HEK293T (cell line): ENCODE results near the gene OR13C8.

ENCODE experiments used
- ARNT ChIP-seq: fragments of 450-650 bp; IDR thresholded peaks from 2 replicates; pipeline ENCODE4 v1.6.1; 2017; ENCODE audit warnings: mild to moderate bottlenecking
- BHLHE40 ChIP-seq: fragments of 450-650 bp; IDR thresholded peaks from 2 replicates; pipeline ENCODE4 v1.6.1; 2016; ENCODE audit warnings: mild to moderate bottlenecking, moderate library complexity, borderline replicate concordance
- ELF4 ChIP-seq: fragments of 450-650 bp; IDR thresholded peaks from 2 replicates; pipeline ENCODE4 v1.6.1; 2017; ENCODE audit warnings: antibody characterized with exemption
- FOXK2 ChIP-seq: fragments of 450-650 bp; IDR thresholded peaks from 2 replicates; pipeline ENCODE4 v1.6.1; 2016; ENCODE audit warnings: mild to moderate bottlenecking
- HDGF ChIP-seq: fragments of 450-650 bp; IDR thresholded peaks from 2 replicates; pipeline ENCODE4 v1.6.1; 2017; ENCODE audit warnings: antibody characterized with exemption, borderline replicate concordance
- LEF1 ChIP-seq: fragments of 450-650 bp; IDR thresholded peaks from 2 replicates; pipeline ENCODE4 v1.6.1; 2017; ENCODE audit warnings: mild to moderate bottlenecking, borderline replicate concordance
- SP1 ChIP-seq: fragments of 450-650 bp; IDR thresholded peaks from 2 replicates; pipeline ENCODE4 v1.6.1; 2017
- SUZ12 ChIP-seq: fragments of 450-650 bp; IDR thresholded peaks from 2 replicates; pipeline ENCODE4 v1.6.1; 2016; ENCODE audit warnings: mild to moderate bottlenecking
- TARDBP ChIP-seq: fragments of 450-650 bp; IDR thresholded peaks from 2 replicates; pipeline ENCODE4 v1.6.1; 2016
- TF ChIP-seq, protein P1 (sequence below): fragments of 450-650 bp; IDR thresholded peaks from 2 replicates; pipeline ENCODE4 v1.6.1; 2016

DNA sequence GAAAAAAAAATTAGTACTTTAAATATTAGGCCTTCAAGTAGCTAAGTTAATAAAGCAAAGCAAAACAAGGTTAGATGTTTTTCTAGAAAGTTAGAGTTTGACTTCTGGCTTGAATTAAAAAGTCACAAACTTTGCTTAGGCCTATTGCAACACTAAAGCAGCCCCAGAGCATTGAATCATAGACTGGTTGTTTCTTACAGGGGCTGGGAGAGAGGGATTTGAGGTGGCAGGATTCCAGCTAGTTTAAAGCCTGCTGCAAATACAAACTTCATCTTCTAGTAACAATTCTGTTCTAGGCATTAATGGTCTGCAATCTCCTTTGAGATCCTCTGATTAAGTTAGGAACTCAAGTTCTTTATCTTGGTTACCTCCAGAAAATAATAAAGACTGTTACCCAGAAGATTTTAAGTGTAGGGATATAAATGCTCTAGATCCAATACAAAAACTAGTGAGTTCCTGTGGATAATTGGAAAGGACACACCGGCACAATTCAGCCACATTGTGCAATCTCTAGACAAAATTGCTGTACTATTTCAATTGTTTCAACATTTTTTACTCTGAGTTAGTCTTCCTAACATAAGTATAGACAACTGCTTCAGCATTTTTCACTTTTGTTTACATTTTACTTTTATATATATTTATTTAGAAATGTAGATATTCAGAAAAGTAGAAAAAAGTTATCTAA, 17.7 kb downstream of the OR13C8 start:
- TF ChIP-seq HDGF (no peak), ELF4 (no peak), TARDBP (no peak), FOXK2 (no peak), SP1 (no peak), SUZ12 (no peak), BHLHE40 (no peak), LEF1 (no peak), ARNT (no peak)
- TF ChIP-seq, protein P1, sequence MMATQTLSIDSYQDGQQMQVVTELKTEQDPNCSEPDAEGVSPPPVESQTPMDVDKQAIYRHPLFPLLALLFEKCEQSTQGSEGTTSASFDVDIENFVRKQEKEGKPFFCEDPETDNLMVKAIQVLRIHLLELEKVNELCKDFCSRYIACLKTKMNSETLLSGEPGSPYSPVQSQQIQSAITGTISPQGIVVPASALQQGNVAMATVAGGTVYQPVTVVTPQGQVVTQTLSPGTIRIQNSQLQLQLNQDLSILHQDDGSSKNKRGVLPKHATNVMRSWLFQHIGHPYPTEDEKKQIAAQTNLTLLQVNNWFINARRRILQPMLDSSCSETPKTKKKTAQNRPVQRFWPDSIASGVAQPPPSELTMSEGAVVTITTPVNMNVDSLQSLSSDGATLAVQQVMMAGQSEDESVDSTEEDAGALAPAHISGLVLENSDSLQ: no peak
